ENCODE data around the gene AMPH.

- TF ChIP-seq, protein P1, sequence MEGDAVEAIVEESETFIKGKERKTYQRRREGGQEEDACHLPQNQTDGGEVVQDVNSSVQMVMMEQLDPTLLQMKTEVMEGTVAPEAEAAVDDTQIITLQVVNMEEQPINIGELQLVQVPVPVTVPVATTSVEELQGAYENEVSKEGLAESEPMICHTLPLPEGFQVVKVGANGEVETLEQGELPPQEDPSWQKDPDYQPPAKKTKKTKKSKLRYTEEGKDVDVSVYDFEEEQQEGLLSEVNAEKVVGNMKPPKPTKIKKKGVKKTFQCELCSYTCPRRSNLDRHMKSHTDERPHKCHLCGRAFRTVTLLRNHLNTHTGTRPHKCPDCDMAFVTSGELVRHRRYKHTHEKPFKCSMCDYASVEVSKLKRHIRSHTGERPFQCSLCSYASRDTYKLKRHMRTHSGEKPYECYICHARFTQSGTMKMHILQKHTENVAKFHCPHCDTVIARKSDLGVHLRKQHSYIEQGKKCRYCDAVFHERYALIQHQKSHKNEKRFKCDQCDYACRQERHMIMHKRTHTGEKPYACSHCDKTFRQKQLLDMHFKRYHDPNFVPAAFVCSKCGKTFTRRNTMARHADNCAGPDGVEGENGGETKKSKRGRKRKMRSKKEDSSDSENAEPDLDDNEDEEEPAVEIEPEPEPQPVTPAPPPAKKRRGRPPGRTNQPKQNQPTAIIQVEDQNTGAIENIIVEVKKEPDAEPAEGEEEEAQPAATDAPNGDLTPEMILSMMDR (IDR thresholded peaks at IDR 0.05): no peak
- no peak for TF ChIP-seq POLR2A (IDR thresholded peaks at IDR 0.05)
These were observed 279.6 kb downstream of the AMPH start for GRCh38 chr7:38351601-38352000.

Data from uterus (tissue), 2 donors.